Measurements from ENCODE around the gene XPR1. TPM values are rescaled to one million over a fixed set of nuclear protein-coding genes. Genes with fewer than 3 reads are reported as not detected.

Gene XPR1
- 15.8 TPM for total RNA-seq
- long read RNA-seq, partial matches to known transcripts: 3 of 7 reads
- long read RNA-seq, other reads (novel, unspliced or antisense): 4 of 7 reads

- peak; percentile 97 for DNase-seq (ENCODE audit: low spot score)
Measured at GRCh38 chr1:180631766-180632325, at the start of gene XPR1. Gene XPR1, plus strand, starts transcription at chr1:180632022. Its CDS starts 180 bp downstream, at chr1:180632202.

- no peak for DNase-seq (ENCODE audit: low spot score)
Measured at GRCh38 chr1:180584869-180585268, 47.0 kb upstream of the XPR1 start.

- no peak for DNase-seq (ENCODE audit: low spot score)
Measured at GRCh38 chr1:180585994-180586359, 45.8 kb upstream of the XPR1 start.

GRCh38 chr1:180586671-180587155 lies 45.1 kb upstream of the XPR1 start:
- DNase-seq (ENCODE audit: low spot score): no peak

GRCh38 chr1:180588121-180588520 lies 43.7 kb upstream of the XPR1 start:
- DNase-seq (ENCODE audit: low spot score): no peak

GRCh38 chr1:180590889-180591288 lies 40.9 kb upstream of the XPR1 start:
- no peak for DNase-seq (ENCODE audit: low spot score)

GRCh38 chr1:180593382-180593781 lies 38.4 kb upstream of the XPR1 start:
- DNase-seq (ENCODE audit: low spot score): no peak

GRCh38 chr1:180594723-180595122 lies 37.1 kb upstream of the XPR1 start:
- no peak for DNase-seq (ENCODE audit: low spot score)

- no peak for DNase-seq (ENCODE audit: low spot score)
Measured at GRCh38 chr1:180595966-180596365, 35.9 kb upstream of the XPR1 start.

GRCh38 chr1:180597520-180597919 lies 34.3 kb upstream of the XPR1 start:
- no peak for DNase-seq (ENCODE audit: low spot score)

GRCh38 chr1:180598333-180598974 lies 33.4 kb upstream of the XPR1 start:
- DNase-seq (ENCODE audit: low spot score): no peak

GRCh38 chr1:180600343-180600742 lies 31.5 kb upstream of the XPR1 start:
- no peak for DNase-seq (ENCODE audit: low spot score)

GRCh38 chr1:180601512-180601911 lies 30.3 kb upstream of the XPR1 start:
- DNase-seq (ENCODE audit: low spot score): no peak

- DNase-seq (ENCODE audit: low spot score): no peak
Measured at GRCh38 chr1:180603223-180603849, 28.5 kb upstream of the XPR1 start.

- no peak for DNase-seq (ENCODE audit: low spot score)
Measured at GRCh38 chr1:180603850-180604226, 28.0 kb upstream of the XPR1 start.

- no peak for DNase-seq (ENCODE audit: low spot score)
Measured at GRCh38 chr1:180606155-180606554, 25.7 kb upstream of the XPR1 start.

GRCh38 chr1:180609643-180610555 lies 21.9 kb upstream of the XPR1 start:
- DNase-seq (ENCODE audit: low spot score): no peak

- DNase-seq (ENCODE audit: low spot score): no peak
Measured at GRCh38 chr1:180610556-180611015, 21.2 kb upstream of the XPR1 start.

GRCh38 chr1:180611016-180611930 lies 20.5 kb upstream of the XPR1 start:
- no peak for DNase-seq (ENCODE audit: low spot score)

- DNase-seq (ENCODE audit: low spot score): no peak
Measured at GRCh38 chr1:180612632-180613031, 19.2 kb upstream of the XPR1 start.
